Measurements from ENCODE around the gene ZNF718. TPM values are rescaled to one million over a fixed set of nuclear protein-coding genes. Genes with fewer than 3 reads are reported as not detected.

Gene ZNF718
- 53.5 TPM for total RNA-seq

DNA sequence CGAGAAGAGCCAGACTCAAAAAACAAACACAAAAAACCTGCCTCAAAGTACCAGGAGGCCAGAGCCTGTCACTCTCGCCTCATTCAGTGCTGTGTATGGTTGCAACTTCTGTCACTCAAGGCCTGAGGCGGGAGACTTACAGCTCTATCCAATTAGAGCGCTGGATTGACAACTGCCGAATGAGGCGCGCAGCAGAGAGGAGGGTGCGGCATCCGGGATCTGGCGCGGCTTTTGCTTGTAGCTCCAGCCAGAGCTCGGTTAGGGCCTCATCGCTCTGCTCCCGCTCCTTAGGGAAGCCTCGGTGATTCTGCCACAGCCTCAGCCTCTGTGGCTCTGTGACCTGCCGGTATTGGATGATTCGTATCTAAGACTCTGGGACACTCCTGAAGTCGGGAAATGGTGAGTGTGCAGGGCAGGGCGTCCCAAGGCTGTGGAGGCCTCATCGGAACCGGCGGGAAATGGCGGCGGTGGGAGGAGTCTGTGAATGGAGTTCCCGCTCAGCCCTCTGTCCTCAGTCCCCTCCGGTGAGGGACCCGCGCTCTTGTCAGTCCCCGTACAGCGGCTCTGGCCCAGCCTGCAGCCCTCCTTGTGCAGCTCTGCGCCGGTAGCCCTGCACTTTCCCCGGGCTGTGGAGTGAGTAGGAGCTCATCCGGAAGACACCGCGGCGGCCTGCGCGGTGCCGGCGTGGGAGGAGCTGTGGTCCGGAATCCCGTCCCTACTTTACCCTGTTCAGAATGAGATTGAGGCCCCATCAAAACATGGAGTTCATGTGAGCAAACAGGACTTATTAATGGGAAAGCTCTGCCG lies at the start of gene ZNF718:
Gene ZNF718, plus strand, starts transcription at position 227 of the 807 bp plus-strand sequence. Its CDS starts 170 bp downstream, at position 397.

Other genes starting within 250 kb of the ZNF718 start
- 57.9 TPM for gene ZNF595, start 71.2 kb upstream of the ZNF718 start, total RNA-seq
- 3.1 TPM for gene ZNF732, start 181.0 kb downstream of the ZNF718 start, total RNA-seq
- gene ZNF141, start 213.3 kb downstream of the ZNF718 start, total RNA-seq: 85.4 TPM

Data from parietal lobe (tissue), 1 donor.